LNCaP clone FGC (cell line): ENCODE measurements around the gene MAMSTR.
"Not testable (repeated sequence)": the region's sequence is repeated elsewhere in the genome, so short reads cannot be mapped to it uniquely, and the experiment has no call there.

Experiments
- DNase-seq: peaks from one replicate; pipeline ENCODE4 v3.0.0-alpha.2; 2011; ENCODE audit warnings: low read depth
- H3K4me3 ChIP-seq: 2 replicates; pipeline ENCODE4 v1.5.1; 2011; ENCODE audit warnings: mild to moderate bottlenecking, low read depth, low read length, control low read depth
- TF ChIP-seq, protein P1 (sequence below): IDR thresholded peaks from 2 replicates; pipeline ENCODE4 v1.5.1; 2012; ENCODE audit warnings: mild to moderate bottlenecking; ENCODE audit not compliant: control insufficient read depth, insufficient read depth; ENCODE audit errors: extremely low read depth

MAMSTR gene

GRCh38 chr19:48719263-48720171, at the start of gene MAMSTR:
Gene MAMSTR, minus strand, starts transcription at chr19:48719725. Its CDS starts 694 bp downstream, at chr19:48719031.
- DNase-seq = no peak
- H3K4me3 ChIP-seq = peak within 1 kb of the TSS; percentile 57
- TF ChIP-seq, protein P1, sequence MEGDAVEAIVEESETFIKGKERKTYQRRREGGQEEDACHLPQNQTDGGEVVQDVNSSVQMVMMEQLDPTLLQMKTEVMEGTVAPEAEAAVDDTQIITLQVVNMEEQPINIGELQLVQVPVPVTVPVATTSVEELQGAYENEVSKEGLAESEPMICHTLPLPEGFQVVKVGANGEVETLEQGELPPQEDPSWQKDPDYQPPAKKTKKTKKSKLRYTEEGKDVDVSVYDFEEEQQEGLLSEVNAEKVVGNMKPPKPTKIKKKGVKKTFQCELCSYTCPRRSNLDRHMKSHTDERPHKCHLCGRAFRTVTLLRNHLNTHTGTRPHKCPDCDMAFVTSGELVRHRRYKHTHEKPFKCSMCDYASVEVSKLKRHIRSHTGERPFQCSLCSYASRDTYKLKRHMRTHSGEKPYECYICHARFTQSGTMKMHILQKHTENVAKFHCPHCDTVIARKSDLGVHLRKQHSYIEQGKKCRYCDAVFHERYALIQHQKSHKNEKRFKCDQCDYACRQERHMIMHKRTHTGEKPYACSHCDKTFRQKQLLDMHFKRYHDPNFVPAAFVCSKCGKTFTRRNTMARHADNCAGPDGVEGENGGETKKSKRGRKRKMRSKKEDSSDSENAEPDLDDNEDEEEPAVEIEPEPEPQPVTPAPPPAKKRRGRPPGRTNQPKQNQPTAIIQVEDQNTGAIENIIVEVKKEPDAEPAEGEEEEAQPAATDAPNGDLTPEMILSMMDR = no peak

GRCh38 chr19:48768994-48769713, 49.6 kb upstream of the MAMSTR start:
- TF ChIP-seq, protein P1 = no peak
- no peak overlapping the region for H3K4me3 ChIP-seq
- no peak for DNase-seq

- not testable (repeated sequence) for DNase-seq, H3K4me3 ChIP-seq
Observed at GRCh38 chr19:48768171-48768753, 48.7 kb upstream of the MAMSTR start.

GRCh38 chr19:48765816-48766215, 46.3 kb upstream of the MAMSTR start:
- DNase-seq, H3K4me3 ChIP-seq: not testable (repeated sequence)

- no peak overlapping the region for H3K4me3 ChIP-seq
- no peak for DNase-seq
- TF ChIP-seq, protein P1 = no peak
Observed at GRCh38 chr19:48760504-48761205, 41.1 kb upstream of the MAMSTR start.

DNA sequence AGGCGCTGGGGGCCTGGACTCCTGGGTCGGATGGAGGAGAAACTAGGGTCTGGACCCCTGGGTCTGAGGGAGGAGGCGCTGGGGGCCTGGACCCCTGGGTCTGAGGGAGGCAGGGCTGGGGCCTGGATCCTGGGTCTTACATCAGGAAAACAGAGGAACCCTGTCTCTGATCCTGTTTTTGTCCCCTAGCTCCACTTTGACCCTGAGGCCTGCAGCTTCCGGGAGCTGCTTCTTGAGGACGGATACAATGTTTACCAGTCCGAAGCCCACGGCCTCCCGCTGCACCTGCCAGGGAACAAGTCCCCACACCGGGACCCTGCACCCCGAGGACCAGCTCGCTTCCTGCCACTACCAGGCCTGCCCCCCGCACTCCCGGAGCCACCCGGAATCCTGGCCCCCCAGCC, 38.2 kb upstream of the MAMSTR start:
- H3K4me3 ChIP-seq = no peak overlapping the region
- TF ChIP-seq, protein P1 = no peak
- DNase-seq = no peak

- no peak for DNase-seq
- TF ChIP-seq, protein P1 = no peak
- H3K4me3 ChIP-seq = no peak overlapping the region
Observed at GRCh38 chr19:48757089-48757675, 37.7 kb upstream of the MAMSTR start.
